Measurements from ENCODE around the gene TJP2.

TJP2 gene

GRCh38 chr9:69253057-69253456, 79.0 kb downstream of the TJP2 start:
- TF ChIP-seq, protein P1, sequence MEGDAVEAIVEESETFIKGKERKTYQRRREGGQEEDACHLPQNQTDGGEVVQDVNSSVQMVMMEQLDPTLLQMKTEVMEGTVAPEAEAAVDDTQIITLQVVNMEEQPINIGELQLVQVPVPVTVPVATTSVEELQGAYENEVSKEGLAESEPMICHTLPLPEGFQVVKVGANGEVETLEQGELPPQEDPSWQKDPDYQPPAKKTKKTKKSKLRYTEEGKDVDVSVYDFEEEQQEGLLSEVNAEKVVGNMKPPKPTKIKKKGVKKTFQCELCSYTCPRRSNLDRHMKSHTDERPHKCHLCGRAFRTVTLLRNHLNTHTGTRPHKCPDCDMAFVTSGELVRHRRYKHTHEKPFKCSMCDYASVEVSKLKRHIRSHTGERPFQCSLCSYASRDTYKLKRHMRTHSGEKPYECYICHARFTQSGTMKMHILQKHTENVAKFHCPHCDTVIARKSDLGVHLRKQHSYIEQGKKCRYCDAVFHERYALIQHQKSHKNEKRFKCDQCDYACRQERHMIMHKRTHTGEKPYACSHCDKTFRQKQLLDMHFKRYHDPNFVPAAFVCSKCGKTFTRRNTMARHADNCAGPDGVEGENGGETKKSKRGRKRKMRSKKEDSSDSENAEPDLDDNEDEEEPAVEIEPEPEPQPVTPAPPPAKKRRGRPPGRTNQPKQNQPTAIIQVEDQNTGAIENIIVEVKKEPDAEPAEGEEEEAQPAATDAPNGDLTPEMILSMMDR (IDR thresholded peaks at IDR 0.05; ENCODE audit: low read depth, low read length), result no peak

DNA sequence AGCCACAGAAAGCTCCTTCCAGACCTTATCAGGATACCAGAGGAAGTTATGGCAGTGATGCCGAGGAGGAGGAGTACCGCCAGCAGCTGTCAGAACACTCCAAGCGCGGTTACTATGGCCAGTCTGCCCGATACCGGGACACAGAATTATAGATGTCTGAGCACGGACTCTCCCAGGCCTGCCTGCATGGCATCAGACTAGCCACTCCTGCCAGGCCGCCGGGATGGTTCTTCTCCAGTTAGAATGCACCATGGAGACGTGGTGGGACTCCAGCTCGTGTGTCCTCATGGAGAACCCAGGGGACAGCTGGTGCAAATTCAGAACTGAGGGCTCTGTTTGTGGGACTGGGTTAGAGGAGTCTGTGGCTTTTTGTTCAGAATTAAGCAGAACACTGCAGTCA, 80.1 kb downstream of the TJP2 start:
- no peak for DNase-seq
- Histone ChIP-seq H3K9me3 (ENCODE audit: severe bottlenecking) (no peaks in the 10 kb centered on the region), H3K27me3 (ENCODE audit: insufficient read depth, low read depth, severe bottlenecking) (no peaks in the 10 kb centered on the region), H3K27ac (no peak overlapping the region), H3K4me3 (ENCODE audit: low read depth, low read length) (no peak overlapping the region), H3K36me3 (peaks cover 18% of the 10 kb centered on the region)
- TF ChIP-seq, protein P1 (IDR thresholded peaks at IDR 0.05; ENCODE audit: low read depth, low read length), result no peak

More at GRCh38 chr9:69253057-69253456, 79.0 kb downstream of the TJP2 start:
- no peak for DNase-seq
- H3K27me3 ChIP-seq (ENCODE audit: insufficient read depth, low read depth, severe bottlenecking), result no peaks in the 10 kb centered on the region
- H3K36me3 ChIP-seq, result peaks cover 24% of the 10 kb centered on the region
- H3K9me3 ChIP-seq (ENCODE audit: severe bottlenecking), result no peaks in the 10 kb centered on the region
- no peak overlapping the region for H3K4me3 ChIP-seq (ENCODE audit: low read depth, low read length)
- no peak overlapping the region for H3K27ac ChIP-seq

DNA sequence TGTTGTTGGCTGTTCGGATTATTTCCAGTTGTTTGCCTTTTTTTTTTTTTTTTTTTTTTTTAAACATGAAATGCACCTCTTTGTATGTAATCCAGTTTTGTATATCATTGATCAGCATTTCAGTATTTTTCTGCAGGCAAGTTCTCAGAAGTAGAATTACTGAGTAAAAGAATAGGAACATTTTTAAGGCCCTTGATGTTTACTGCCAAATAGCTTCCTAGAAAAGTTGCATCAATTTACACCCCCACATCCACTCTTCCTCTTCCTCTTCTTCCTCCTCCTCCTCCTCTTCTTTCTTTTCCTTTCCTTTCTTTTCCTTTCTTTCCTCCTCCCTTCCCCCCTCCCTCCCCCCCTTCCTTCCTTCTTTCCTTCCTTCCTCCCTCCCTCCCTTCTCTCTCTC, 81.5 kb downstream of the TJP2 start:
- Histone ChIP-seq H3K27me3 (ENCODE audit: insufficient read depth, low read depth, severe bottlenecking) (no peaks in the 10 kb centered on the region), H3K27ac (no peak overlapping the region), H3K4me3 (ENCODE audit: low read depth, low read length) (no peak overlapping the region), H3K36me3 (peaks cover 17% of the 10 kb centered on the region), H3K9me3 (ENCODE audit: severe bottlenecking) (no peaks in the 10 kb centered on the region)
- DNase-seq, result no peak
- TF ChIP-seq, protein P1 (IDR thresholded peaks at IDR 0.05; ENCODE audit: low read depth, low read length), result no peak

GRCh38 chr9:69258551-69258950, 84.5 kb downstream of the TJP2 start:
- H3K27ac ChIP-seq, result no peak overlapping the region
- peaks cover 6% of the 10 kb centered on the region for H3K36me3 ChIP-seq
- no peaks in the 10 kb centered on the region for H3K9me3 ChIP-seq (ENCODE audit: severe bottlenecking)
- no peak for DNase-seq
- TF ChIP-seq, protein P1 (IDR thresholded peaks at IDR 0.05; ENCODE audit: low read depth, low read length), result no peak
- no peak overlapping the region for H3K4me3 ChIP-seq (ENCODE audit: low read depth, low read length)
- H3K27me3 ChIP-seq (ENCODE audit: insufficient read depth, low read depth, severe bottlenecking), result no peaks in the 10 kb centered on the region

- TF ChIP-seq, protein P1 (IDR thresholded peaks at IDR 0.05; ENCODE audit: low read depth, low read length), result no peak
- Histone ChIP-seq H3K9me3 (ENCODE audit: severe bottlenecking) (no peaks in the 10 kb centered on the region), H3K27ac (no peak overlapping the region), H3K36me3 (no peaks in the 10 kb centered on the region), H3K27me3 (ENCODE audit: insufficient read depth, low read depth, severe bottlenecking) (no peaks in the 10 kb centered on the region), H3K4me3 (ENCODE audit: low read depth, low read length) (no peak overlapping the region)
- no peak for DNase-seq
Observed at GRCh38 chr9:69260161-69260560, 86.1 kb downstream of the TJP2 start.

GRCh38 chr9:69261636-69262035, 87.6 kb downstream of the TJP2 start:
- TF ChIP-seq, protein P1 (IDR thresholded peaks at IDR 0.05; ENCODE audit: low read depth, low read length), result no peak
- Histone ChIP-seq H3K36me3 (no peaks in the 10 kb centered on the region), H3K27me3 (ENCODE audit: insufficient read depth, low read depth, severe bottlenecking) (no peaks in the 10 kb centered on the region), H3K4me3 (ENCODE audit: low read depth, low read length) (no peak overlapping the region), H3K27ac (no peak overlapping the region), H3K9me3 (ENCODE audit: severe bottlenecking) (no peaks in the 10 kb centered on the region)
- DNase-seq, result no peak

Data from WERI-Rb-1 (cell line).